UCSD-AML1 (cell line): Measurements from ENCODE around the gene CSGALNACT2.
A peak's percentile ranks its signal among the peaks of the same experiment; 100 is the strongest.
"Not testable (repeated sequence)": the region's sequence is repeated elsewhere in the genome, so short reads cannot be mapped to it uniquely, and the experiment has no call there.

Experiments used
- DNase-seq: peaks from one replicate; lab custom pipeline; 2025; ENCODE audit not compliant: unreplicated experiment; lab: John Stamatoyannopoulos, UW

Gene CSGALNACT2

GRCh38 chr10:43181146-43181545 is 42.9 kb downstream of the CSGALNACT2 start:
- no peak for DNase-seq

DNA sequence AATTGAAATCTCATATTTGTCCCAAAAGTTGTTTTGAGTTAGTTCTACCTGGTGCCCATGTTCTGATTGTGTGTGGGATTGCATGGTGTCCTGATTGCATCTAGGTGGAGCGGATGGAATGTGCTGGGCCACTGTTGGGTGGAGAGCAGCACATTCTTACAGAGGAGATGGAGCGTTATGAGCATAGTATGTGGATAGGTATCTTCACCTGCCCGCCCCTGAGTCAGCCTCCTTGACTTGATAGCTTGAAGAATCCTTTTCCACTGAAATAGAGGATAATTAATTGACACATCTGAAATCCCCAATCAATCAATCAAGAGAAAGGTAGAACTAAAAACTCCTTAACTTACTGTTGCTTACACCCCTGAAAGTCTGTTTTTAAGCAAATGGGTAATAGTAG is 45.5 kb downstream of the CSGALNACT2 start:
- not testable (repeated sequence) for DNase-seq

- no peak for DNase-seq
Observed at GRCh38 chr10:43186150-43186549, 47.9 kb downstream of the CSGALNACT2 start.

- DNase-seq, result no peak
Observed at GRCh38 chr10:43187213-43187612, 49.0 kb downstream of the CSGALNACT2 start.

- no peak for DNase-seq
Observed at GRCh38 chr10:43188702-43189101, 50.5 kb downstream of the CSGALNACT2 start.

DNA sequence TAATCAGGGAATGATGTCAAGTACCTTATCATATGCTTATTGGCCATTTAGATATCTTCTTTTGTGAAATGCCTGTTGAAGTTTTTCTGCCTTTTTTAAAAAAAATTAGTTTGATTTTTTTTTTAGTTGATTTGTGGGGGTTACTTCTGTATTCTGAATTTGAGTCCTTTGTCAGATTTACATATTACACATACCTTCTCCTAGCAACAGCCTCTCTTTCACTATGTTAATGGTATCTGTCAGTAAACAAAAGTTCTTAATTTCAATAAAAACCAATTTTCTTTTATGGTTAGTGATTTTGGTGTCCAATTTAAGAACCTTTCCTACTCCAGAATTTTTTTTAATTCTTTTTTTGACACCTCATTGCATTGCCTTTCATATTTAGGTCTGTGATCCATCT is 52.0 kb downstream of the CSGALNACT2 start:
- DNase-seq, result no peak

GRCh38 chr10:43190775-43191174 is 52.5 kb downstream of the CSGALNACT2 start:
- no peak for DNase-seq

DNA sequence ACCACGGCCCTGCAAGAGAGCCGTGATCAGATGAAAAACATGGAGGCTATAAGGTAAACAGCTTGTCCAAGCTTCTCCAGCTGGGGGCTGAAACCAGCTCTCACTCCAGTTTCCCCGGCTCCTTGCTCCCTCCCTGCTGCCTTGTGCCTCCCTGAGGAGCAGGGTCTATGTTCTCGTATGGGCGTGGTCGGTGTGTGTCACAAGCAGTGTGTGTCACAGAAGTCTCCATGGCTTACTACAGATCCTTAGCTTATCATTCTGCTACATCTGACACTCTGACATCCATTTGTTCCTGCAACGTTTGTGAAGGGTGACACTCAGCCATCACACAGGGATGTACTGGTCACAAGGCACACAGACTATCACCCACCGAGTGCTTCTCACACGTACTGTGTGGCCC is 54.6 kb downstream of the CSGALNACT2 start:
- DNase-seq, result no peak

DNA sequence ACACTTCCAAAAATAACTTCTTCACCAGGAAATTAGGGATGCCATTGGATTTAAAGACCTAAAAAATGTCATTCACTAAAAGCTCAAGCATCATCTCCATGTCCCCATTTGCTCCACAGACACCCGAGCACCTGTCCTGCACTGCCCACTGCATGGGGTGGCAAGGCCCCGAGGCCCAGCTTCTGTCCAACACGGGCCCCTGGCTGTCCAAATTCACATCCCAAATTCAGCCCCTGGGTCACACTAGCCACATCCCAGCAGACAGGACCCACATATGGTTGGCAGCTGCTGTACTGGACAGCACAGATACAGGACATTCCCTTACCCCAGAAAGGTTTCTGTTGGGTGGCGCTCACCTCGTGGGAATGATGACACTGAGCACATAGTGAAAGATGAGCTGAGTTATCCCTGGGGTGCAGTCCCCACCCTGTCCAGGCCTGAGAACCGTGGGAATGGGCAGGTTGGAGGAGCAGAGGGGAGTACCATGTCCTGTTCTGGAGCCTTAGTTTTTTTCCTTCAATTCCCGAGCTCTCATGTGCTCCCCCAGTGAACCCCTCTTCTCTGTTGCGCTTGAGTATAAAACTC is 55.3 kb downstream of the CSGALNACT2 start:
- no peak for DNase-seq

DNA sequence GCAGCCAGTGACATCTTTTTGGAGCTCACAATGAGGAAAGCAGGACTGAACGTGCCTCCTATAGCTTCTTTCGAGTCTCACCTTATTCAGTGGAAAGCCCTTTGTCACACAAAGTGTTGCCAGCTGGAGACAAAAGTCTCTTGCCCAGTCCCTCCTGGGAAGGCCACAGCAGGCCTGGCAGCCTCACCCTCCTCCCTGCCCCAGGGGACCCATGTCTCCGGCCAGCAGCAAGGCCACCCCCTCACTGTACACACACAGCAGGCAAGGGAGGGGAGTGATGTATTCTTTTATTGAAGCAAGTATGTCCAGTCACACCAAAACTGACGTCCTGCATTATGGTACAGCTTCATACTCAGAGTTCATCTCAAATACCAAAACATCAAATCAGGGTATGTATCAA is 56.0 kb downstream of the CSGALNACT2 start:
- DNase-seq, result no peak

GRCh38 chr10:43194859-43195258 is 56.6 kb downstream of the CSGALNACT2 start:
- no peak for DNase-seq

GRCh38 chr10:43195557-43195956 is 57.3 kb downstream of the CSGALNACT2 start:
- no peak for DNase-seq

- no peak for DNase-seq
Observed at GRCh38 chr10:43196131-43196980, 58.1 kb downstream of the CSGALNACT2 start.

DNA sequence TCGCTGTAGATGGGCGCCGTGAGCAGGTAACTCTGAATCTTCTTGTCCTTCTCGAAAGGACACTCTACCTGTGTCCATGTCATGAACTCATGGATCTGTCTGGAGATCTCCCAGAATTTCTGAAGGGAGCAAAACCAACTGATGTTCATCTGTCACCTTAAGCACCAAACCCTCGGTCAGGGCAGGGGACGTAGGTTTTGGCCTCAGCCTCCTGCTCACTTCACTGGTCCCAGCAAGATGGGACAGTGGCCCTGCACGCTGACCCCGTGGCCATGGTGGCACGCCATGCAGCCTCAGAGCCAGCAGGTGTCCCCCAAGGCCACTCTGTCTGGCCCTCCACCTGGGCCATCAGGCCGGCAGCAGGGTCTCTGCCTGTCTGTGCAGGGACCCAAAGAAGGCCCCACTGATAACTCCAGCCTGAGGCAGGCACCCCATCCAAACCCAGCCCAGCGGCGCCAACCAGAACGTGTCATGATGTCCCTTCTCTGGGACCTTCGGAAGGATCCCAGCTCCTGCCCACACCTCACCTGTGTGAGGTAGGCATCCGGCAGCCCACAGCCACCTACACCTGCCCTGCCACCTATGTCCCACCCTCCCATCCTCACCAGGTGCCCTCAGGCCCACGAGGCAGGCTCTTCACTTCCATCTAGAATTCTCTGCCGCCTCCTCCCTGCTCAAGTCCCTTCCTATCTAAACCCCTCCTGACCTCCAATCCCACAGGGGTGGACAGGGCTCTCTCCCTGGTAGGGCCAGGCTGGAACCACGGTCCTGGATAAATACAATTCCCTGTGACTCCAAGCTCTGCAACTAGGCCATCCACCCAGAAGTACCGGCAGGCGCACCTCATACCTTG is 59.0 kb downstream of the CSGALNACT2 start:
- no peak for DNase-seq

- DNase-seq, result peak; percentile 62
Observed at GRCh38 chr10:43197834-43198681, 59.8 kb downstream of the CSGALNACT2 start.

GRCh38 chr10:43198682-43199005 is 60.4 kb downstream of the CSGALNACT2 start:
- DNase-seq, result no peak

DNA sequence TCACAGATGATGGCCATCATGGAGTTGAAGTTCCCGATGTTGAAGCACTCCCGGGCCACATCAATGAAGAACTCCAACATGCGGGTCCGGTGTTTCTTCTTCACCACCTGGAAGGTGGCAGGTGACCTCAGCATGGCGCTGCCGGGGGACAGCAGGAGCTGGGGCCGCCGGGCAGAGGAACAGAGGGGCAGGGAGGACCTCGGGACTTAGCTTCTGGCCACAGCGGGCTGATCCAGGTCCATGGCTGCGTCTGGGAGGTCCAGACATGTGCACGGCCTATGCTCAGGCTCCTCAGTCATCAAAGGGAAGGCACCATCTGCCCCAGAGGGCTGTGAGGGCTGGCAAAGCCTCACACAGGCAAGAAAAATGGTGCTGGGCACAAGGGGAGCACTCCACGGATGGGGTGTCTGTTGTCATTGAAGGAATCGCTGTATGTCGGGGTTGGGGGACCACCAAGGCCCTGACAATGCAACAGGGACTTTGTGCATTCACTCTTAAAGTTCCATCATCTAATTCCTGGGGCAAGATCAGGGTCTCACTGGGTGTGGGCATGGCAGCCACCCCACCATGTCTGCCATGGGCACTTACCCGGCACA is 60.9 kb downstream of the CSGALNACT2 start:
- DNase-seq, result no peak

DNA sequence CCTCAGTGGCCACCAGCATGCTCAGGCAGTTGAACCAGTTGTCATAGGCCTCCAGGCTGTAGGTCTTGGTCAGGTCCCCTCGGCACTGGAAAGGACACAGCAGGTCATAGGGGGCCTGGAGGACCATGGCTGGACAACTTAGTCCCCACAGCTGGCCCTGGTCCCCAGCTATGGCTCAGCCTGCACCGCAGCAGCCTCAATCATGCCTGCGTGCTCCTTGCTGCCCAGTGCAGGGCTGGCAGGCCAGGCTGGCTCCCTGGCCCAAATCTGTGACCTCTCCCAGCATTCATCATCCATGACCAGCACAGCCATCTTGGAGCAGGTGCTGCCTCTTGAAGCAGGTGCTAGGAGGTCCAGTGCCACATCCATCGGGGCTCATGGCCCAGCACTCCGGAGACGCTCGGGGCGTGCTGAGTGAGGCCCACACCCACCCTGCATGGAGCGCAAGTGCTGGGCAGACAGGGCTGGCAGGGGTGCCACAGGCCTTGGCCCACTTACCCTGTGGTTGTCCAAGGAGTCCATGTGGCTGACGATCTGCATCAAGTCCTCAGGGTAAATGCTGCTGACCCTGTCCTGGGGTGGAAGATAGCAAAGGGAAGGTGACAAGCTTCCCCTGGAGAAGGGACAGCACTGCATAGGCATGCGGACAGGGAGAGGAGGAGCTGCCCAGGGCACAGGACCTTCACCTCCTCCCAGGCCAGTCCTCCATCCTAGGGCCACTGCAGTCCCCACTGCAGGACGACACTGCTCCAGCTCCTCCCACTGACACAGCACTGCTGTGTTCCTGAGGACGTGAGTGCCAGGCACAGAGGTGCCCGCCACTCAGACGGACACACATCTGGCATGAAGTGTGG is 61.7 kb downstream of the CSGALNACT2 start:
- no peak for DNase-seq

DNA sequence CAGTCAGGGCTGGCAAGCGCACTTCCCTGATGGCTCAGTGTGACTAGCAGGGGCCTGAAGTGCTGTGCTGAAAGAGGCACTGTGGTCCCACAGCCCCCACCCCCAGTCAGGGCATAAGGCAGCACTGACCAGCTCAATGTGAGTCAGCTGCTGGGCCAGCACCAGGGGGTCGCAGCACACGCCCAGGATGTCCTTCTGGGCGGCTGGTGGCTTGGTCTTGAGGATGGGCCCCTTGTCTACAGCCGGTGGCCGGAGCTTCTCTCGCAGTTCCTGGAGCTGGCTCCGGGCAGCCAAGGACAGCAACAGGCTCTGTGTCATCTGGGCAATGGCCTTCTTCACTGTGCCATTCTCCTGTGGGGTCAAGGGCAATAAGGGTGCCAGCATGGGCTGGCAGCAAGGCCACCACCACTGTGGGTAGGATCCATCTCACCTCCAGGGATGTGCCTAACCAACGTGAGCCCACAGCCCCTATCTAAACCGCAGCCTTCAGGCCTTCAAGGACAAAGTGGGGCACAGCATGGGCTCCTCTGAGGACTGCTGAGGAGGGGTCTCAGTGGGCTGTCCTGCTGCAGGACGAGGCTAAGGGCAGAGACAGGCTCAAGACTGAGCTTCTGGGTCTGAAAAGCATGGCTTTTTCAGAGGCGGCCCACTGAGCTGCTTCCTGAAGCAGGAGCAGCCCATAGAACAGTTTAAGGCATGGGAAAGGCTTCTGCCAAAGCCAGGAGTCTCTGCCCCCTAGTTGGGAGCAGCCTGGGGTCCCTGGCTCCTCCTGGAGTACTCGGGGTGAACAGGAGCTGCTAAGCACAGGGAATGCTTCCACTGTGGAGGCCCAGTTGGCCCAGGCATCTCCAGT is 62.5 kb downstream of the CSGALNACT2 start:
- DNase-seq, result no peak
